ENCODE results near the gene CACNA1D.

CACNA1D gene

GRCh38 chr3:53642211-53642610 is 147.8 kb downstream of the CACNA1D start:
- no peak for TF ChIP-seq CTCF (IDR thresholded peaks at IDR 0.05; ENCODE audit: insufficient read depth, low read length, missing control alignments)
- POLR2A ChIA-PET: no interaction called here
- CTCF ChIA-PET: no interaction called here
- no peak for DNase-seq (ENCODE audit: low read depth, low spot score)
- no peak overlapping the region for H3K4me3 ChIP-seq (ENCODE audit: low read depth, low read length)

GRCh38 chr3:53643757-53644156 is 149.3 kb downstream of the CACNA1D start:
- no peak for DNase-seq (ENCODE audit: low read depth, low spot score)
- H3K4me3 ChIP-seq (ENCODE audit: low read depth, low read length): no peak overlapping the region
- ChIA-PET POLR2A (no interaction called here), CTCF (no interaction called here)
- TF ChIP-seq CTCF (IDR thresholded peaks at IDR 0.05; ENCODE audit: insufficient read depth, low read length, missing control alignments): no peak

GRCh38 chr3:53645754-53646153 is 151.3 kb downstream of the CACNA1D start:
- no peak for DNase-seq (ENCODE audit: low read depth, low spot score)
- TF ChIP-seq CTCF (IDR thresholded peaks at IDR 0.05; ENCODE audit: insufficient read depth, low read length, missing control alignments): no peak
- ChIA-PET CTCF (no interaction called here), POLR2A (no interaction called here)
- H3K4me3 ChIP-seq (ENCODE audit: low read depth, low read length): no peak overlapping the region

GRCh38 chr3:53646723-53647122 is 152.3 kb downstream of the CACNA1D start:
- DNase-seq (ENCODE audit: low read depth, low spot score): no peak
- no peak for TF ChIP-seq CTCF (IDR thresholded peaks at IDR 0.05; ENCODE audit: insufficient read depth, low read length, missing control alignments)
- CTCF ChIA-PET: no interaction called here
- no peak overlapping the region for H3K4me3 ChIP-seq (ENCODE audit: low read depth, low read length)
- POLR2A ChIA-PET: no interaction called here

GRCh38 chr3:53649816-53650215 is 155.4 kb downstream of the CACNA1D start:
- POLR2A ChIA-PET: no interaction called here
- TF ChIP-seq CTCF (IDR thresholded peaks at IDR 0.05; ENCODE audit: insufficient read depth, low read length, missing control alignments): no peak
- DNase-seq (ENCODE audit: low read depth, low spot score): no peak
- no peak overlapping the region for H3K4me3 ChIP-seq (ENCODE audit: low read depth, low read length)
- CTCF ChIA-PET: no interaction called here

- no peak overlapping the region for H3K4me3 ChIP-seq (ENCODE audit: low read depth, low read length)
- DNase-seq (ENCODE audit: low read depth, low spot score): no peak
- ChIA-PET CTCF (interaction anchor here (0.7 kb wide), 1 partner anchor 9 kb away, joined by 3 read pairs; no protein-coding TSS in a partner anchor), POLR2A (no interaction called here)
- no peak for TF ChIP-seq CTCF (IDR thresholded peaks at IDR 0.05; ENCODE audit: insufficient read depth, low read length, missing control alignments)
Observed at GRCh38 chr3:53650424-53650823, 156.0 kb downstream of the CACNA1D start.
